SK-N-SH treated with all-trans-retinoic acid at 6 μM for 48 hours (cell line): Measurements from ENCODE around the gene CCR3.

Experiments
- ATAC-seq: fragments of 200-7000 bp; cut with Tn5 transposase; 3 replicates; pipeline ENCODE4 v1.9.1; 2020; ENCODE audit warnings: mild to moderate bottlenecking, moderate library complexity
- BACH2 ChIP-seq: fragments of 250-450 bp; sonication (Bioruptor Pico); IDR thresholded peaks from 2 replicates; pipeline ENCODE4 v1.9.0; 2021; ENCODE audit warnings: mild to moderate bottlenecking, borderline replicate concordance
- CSDC2 ChIP-seq: fragments of 250-450 bp; sonication (Bioruptor Pico); IDR thresholded peaks from 2 replicates; pipeline ENCODE4 v1.5.0; 2020; ENCODE audit warnings: mild to moderate bottlenecking, moderate library complexity
- ESRRG ChIP-seq: fragments of 250-450 bp; sonication (Bioruptor Pico); IDR thresholded peaks from 2 replicates; pipeline ENCODE4 v1.6.1; 2021; ENCODE audit warnings: mild to moderate bottlenecking
- GLIS3 ChIP-seq: fragments of 250-450 bp; sonication (Bioruptor Pico); IDR thresholded peaks from 2 replicates; pipeline ENCODE4 v1.5.0; 2020; ENCODE audit warnings: mild to moderate bottlenecking, moderate library complexity
- ISL1 ChIP-seq: fragments of 250-450 bp; sonication (Bioruptor Pico); IDR thresholded peaks from 2 replicates; pipeline ENCODE4 v2.1.2; 2022; ENCODE audit warnings: mild to moderate bottlenecking, moderate library complexity
- OSR1 ChIP-seq: fragments of 250-450 bp; sonication (Bioruptor Pico); IDR thresholded peaks from 2 replicates; pipeline ENCODE4 v1.8.0; 2022; ENCODE audit warnings: moderate library complexity, mild to moderate bottlenecking, inconsistent platforms
- RARB ChIP-seq: fragments of 250-450 bp; sonication (Bioruptor Pico); IDR thresholded peaks from 2 replicates; pipeline ENCODE4 v1.8.0; 2021; ENCODE audit warnings: mild to moderate bottlenecking, moderate library complexity
- SNAI2 ChIP-seq: fragments of 250-450 bp; sonication (Bioruptor Pico); IDR thresholded peaks from 2 replicates; pipeline ENCODE4 v1.5.0; 2020; ENCODE audit warnings: mild to moderate bottlenecking, moderate library complexity
- TCF4 ChIP-seq: fragments of 250-450 bp; sonication (Bioruptor Pico); IDR thresholded peaks from 2 replicates; pipeline ENCODE4 v1.8.0; 2021; ENCODE audit warnings: mild to moderate bottlenecking, moderate library complexity, borderline replicate concordance
- TOX ChIP-seq: fragments of 250-450 bp; sonication (Bioruptor Pico); IDR thresholded peaks from 2 replicates; pipeline ENCODE4 v1.8.0; 2021; ENCODE audit warnings: mild to moderate bottlenecking, moderate library complexity, borderline replicate concordance
- ZC3H10 ChIP-seq: fragments of 250-450 bp; sonication (Bioruptor Pico); IDR thresholded peaks from 2 replicates; pipeline ENCODE4 v1.5.1; 2021; ENCODE audit warnings: mild to moderate bottlenecking, moderate library complexity
- ZFP3 ChIP-seq: fragments of 250-450 bp; sonication (Bioruptor Pico); IDR thresholded peaks from 2 replicates; pipeline ENCODE4 v1.5.0; 2020; ENCODE audit warnings: mild to moderate bottlenecking, moderate library complexity
- ZFP30 ChIP-seq: fragments of 450-650 bp; formaldehyde crosslinking; IDR thresholded peaks from 2 replicates; pipeline ENCODE4 v1.5.0; 2022; ENCODE audit warnings: mild to moderate bottlenecking, moderate library complexity
- ZNF565 ChIP-seq: fragments of 450-650 bp; formaldehyde crosslinking; conservative IDR thresholded peaks from 2 replicates; pipeline ENCODE4 v1.5.0; 2020; ENCODE audit warnings: low read depth, mild to moderate bottlenecking, moderate library complexity
- ZNF70 ChIP-seq: fragments of 450-650 bp; formaldehyde crosslinking; IDR thresholded peaks from 2 replicates; pipeline ENCODE4 v1.5.0; 2020; ENCODE audit warnings: mild to moderate bottlenecking, moderate library complexity
- ZNF8 ChIP-seq: fragments of 450-650 bp; formaldehyde crosslinking; IDR thresholded peaks from 2 replicates; pipeline ENCODE4 v1.5.0; 2020; ENCODE audit warnings: mild to moderate bottlenecking, moderate library complexity
- TF ChIP-seq, protein P1 (sequence below): fragments of 250-450 bp; sonication (Bioruptor Pico); IDR thresholded peaks from 2 replicates; pipeline ENCODE4 v1.8.0; 2020; ENCODE audit warnings: mild to moderate bottlenecking, moderate library complexity, borderline replicate concordance
- TF ChIP-seq, protein P2 (sequence below): fragments of 250-450 bp; sonication (Bioruptor Pico); IDR thresholded peaks from 2 replicates; pipeline ENCODE4 v1.5.1; 2021; ENCODE audit warnings: mild to moderate bottlenecking, moderate library complexity
- TF ChIP-seq, protein P3 (sequence below): fragments of 250-450 bp; sonication (Bioruptor Pico); IDR thresholded peaks from 2 replicates; pipeline ENCODE4 v1.8.0; 2021; ENCODE audit warnings: low read depth, mild to moderate bottlenecking, moderate library complexity, borderline replicate concordance
- TF ChIP-seq, protein P4 (sequence below): fragments of 250-450 bp; sonication (Bioruptor Pico); IDR thresholded peaks from 2 replicates; pipeline ENCODE4 v1.5.0; 2020; ENCODE audit warnings: mild to moderate bottlenecking, moderate library complexity

CCR3 gene

DNA sequence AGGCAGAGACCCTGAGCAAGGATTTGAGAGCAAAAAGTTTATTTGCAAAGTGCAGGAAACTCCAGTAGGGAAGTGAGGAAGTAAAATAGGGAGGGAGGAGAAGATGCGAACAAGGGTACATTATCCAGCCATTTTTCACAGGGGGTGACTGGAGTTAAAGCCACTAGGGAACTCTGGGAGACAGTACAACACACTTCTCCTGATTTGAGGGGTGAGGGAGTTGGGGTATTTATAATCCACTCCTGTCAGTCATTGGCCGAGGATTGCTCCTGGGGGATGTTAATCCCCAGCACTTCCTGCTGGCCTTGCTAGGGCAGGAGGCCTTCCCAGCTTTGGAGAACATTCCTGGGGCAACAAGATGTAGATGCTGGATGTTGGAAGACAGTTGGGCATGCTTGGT, 28.2 kb downstream of the CCR3 start:
- no peak for ATAC-seq
- TF ChIP-seq, protein P1, sequence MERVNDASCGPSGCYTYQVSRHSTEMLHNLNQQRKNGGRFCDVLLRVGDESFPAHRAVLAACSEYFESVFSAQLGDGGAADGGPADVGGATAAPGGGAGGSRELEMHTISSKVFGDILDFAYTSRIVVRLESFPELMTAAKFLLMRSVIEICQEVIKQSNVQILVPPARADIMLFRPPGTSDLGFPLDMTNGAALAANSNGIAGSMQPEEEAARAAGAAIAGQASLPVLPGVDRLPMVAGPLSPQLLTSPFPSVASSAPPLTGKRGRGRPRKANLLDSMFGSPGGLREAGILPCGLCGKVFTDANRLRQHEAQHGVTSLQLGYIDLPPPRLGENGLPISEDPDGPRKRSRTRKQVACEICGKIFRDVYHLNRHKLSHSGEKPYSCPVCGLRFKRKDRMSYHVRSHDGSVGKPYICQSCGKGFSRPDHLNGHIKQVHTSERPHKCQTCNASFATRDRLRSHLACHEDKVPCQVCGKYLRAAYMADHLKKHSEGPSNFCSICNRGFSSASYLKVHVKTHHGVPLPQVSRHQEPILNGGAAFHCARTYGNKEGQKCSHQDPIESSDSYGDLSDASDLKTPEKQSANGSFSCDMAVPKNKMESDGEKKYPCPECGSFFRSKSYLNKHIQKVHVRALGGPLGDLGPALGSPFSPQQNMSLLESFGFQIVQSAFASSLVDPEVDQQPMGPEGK (CRISPR knock-in tag) = no peak
- no peak for TF ChIP-seq ISL1 (CRISPR knock-in tag)
- TF ChIP-seq, protein P2, sequence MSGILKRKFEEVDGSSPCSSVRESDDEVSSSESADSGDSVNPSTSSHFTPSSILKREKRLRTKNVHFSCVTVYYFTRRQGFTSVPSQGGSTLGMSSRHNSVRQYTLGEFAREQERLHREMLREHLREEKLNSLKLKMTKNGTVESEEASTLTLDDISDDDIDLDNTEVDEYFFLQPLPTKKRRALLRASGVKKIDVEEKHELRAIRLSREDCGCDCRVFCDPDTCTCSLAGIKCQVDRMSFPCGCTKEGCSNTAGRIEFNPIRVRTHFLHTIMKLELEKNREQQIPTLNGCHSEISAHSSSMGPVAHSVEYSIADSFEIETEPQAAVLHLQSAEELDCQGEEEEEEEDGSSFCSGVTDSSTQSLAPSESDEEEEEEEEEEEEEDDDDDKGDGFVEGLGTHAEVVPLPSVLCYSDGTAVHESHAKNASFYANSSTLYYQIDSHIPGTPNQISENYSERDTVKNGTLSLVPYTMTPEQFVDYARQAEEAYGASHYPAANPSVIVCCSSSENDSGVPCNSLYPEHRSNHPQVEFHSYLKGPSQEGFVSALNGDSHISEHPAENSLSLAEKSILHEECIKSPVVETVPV (CRISPR knock-in tag) = no peak
- TF ChIP-seq CSDC2 = no peak
- TF ChIP-seq ZNF8 (CRISPR knock-in tag) = no peak

DNA sequence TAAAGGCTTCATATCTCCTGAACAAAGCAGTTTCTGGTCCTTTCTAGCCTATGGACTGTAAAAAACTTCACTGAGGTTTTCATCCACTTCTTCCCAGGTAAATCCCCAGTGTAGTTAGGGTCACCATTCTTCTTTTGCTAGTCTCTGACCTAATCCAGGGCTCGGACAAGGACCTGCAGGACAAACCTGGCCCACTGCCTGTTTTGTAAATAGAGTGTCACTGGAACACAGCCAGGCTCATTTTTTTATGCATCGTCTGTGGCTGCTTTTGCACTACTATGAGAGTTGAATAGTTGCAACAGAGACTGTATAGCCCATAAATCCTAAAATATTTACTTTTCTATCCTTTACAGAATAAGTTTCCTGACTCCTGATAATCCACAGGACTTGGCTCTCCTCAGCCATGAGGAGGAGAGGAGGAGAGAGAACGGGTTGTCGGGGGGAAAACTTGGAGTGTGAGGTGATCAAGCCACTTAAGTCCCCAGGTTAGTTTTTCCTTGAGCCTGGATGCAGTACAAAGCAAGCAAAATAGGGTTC, 29.0 kb downstream of the CCR3 start:
- TF ChIP-seq, protein P3, sequence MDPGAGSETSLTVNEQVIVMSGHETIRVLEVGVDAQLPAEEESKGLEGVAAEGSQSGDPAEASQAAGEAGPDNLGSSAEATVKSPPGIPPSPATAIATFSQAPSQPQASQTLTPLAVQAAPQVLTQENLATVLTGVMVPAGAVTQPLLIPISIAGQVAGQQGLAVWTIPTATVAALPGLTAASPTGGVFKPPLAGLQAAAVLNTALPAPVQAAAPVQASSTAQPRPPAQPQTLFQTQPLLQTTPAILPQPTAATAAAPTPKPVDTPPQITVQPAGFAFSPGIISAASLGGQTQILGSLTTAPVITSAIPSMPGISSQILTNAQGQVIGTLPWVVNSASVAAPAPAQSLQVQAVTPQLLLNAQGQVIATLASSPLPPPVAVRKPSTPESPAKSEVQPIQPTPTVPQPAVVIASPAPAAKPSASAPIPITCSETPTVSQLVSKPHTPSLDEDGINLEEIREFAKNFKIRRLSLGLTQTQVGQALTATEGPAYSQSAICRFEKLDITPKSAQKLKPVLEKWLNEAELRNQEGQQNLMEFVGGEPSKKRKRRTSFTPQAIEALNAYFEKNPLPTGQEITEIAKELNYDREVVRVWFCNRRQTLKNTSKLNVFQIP (CRISPR knock-in tag) = no peak
- TF ChIP-seq ZFP30 (CRISPR knock-in tag) (no peak), ZNF8 (CRISPR knock-in tag) (no peak), SNAI2 (CRISPR knock-in tag) (no peak), ESRRG (CRISPR knock-in tag) (no peak)
- TF ChIP-seq, protein P1 (CRISPR knock-in tag) = no peak
- TF ChIP-seq, all 23 proteins: peak for 0
- no peak for ATAC-seq

DNA sequence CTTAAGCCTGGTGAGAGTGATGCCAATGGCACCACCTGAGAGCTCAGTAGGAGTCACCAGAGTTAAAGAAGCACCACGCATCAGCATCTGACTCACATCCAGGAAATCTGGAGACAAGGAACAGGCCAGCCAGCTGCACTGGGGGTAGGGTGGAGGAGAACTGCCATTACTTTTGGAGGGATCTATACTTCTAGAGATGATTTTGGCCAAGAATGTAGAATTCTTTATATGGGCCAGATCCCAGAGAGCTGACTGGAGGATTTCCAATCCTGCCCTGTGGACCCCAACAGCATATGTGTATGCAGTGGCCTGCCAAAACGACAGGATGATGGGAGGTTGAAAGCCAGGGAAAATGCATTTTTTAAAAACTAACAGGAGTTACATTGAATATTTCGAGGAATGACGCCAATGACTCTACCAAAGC, 29.8 kb downstream of the CCR3 start:
- TF ChIP-seq, protein P3 (CRISPR knock-in tag) = no peak
- TF ChIP-seq GLIS3 (CRISPR knock-in tag) (no peak), OSR1 (CRISPR knock-in tag) (no peak), ZC3H10 (CRISPR knock-in tag) (no peak), TOX (no peak), ZNF565 (CRISPR knock-in tag) (no peak), ZFP30 (CRISPR knock-in tag) (no peak), BACH2 (no peak), RARB (no peak), ESRRG (CRISPR knock-in tag) (no peak), TCF4 (CRISPR knock-in tag) (no peak), ZNF70 (CRISPR knock-in tag) (no peak), ISL1 (CRISPR knock-in tag) (no peak), ZFP3 (CRISPR knock-in tag) (no peak), ZNF8 (CRISPR knock-in tag) (no peak)
- TF ChIP-seq, protein P1 (CRISPR knock-in tag) = no peak
- TF ChIP-seq, protein P4, sequence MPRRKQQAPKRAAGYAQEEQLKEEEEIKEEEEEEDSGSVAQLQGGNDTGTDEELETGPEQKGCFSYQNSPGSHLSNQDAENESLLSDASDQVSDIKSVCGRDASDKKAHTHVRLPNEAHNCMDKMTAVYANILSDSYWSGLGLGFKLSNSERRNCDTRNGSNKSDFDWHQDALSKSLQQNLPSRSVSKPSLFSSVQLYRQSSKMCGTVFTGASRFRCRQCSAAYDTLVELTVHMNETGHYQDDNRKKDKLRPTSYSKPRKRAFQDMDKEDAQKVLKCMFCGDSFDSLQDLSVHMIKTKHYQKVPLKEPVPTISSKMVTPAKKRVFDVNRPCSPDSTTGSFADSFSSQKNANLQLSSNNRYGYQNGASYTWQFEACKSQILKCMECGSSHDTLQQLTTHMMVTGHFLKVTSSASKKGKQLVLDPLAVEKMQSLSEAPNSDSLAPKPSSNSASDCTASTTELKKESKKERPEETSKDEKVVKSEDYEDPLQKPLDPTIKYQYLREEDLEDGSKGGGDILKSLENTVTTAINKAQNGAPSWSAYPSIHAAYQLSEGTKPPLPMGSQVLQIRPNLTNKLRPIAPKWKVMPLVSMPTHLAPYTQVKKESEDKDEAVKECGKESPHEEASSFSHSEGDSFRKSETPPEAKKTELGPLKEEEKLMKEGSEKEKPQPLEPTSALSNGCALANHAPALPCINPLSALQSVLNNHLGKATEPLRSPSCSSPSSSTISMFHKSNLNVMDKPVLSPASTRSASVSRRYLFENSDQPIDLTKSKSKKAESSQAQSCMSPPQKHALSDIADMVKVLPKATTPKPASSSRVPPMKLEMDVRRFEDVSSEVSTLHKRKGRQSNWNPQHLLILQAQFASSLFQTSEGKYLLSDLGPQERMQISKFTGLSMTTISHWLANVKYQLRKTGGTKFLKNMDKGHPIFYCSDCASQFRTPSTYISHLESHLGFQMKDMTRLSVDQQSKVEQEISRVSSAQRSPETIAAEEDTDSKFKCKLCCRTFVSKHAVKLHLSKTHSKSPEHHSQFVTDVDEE = no peak
- TF ChIP-seq, protein P2 (CRISPR knock-in tag) = no peak
- no peak for ATAC-seq
